ENCODE results near the gene HBZ.

GRCh38 chr16:152141-153128 lies at the start of gene HBZ:
- TF ChIP-seq EZH2 (IDR thresholded peaks at IDR 0.05; ENCODE audit: borderline replicate concordance, low read depth, low read length, severe bottlenecking): no peak
- TF ChIP-seq, protein P1, sequence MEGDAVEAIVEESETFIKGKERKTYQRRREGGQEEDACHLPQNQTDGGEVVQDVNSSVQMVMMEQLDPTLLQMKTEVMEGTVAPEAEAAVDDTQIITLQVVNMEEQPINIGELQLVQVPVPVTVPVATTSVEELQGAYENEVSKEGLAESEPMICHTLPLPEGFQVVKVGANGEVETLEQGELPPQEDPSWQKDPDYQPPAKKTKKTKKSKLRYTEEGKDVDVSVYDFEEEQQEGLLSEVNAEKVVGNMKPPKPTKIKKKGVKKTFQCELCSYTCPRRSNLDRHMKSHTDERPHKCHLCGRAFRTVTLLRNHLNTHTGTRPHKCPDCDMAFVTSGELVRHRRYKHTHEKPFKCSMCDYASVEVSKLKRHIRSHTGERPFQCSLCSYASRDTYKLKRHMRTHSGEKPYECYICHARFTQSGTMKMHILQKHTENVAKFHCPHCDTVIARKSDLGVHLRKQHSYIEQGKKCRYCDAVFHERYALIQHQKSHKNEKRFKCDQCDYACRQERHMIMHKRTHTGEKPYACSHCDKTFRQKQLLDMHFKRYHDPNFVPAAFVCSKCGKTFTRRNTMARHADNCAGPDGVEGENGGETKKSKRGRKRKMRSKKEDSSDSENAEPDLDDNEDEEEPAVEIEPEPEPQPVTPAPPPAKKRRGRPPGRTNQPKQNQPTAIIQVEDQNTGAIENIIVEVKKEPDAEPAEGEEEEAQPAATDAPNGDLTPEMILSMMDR (IDR thresholded peaks at IDR 0.05; ENCODE audit: borderline replicate concordance, extremely low read depth, low read length, poor library complexity, severe bottlenecking): no peak
